ENCODE results near the gene ARID1A.

DNA sequence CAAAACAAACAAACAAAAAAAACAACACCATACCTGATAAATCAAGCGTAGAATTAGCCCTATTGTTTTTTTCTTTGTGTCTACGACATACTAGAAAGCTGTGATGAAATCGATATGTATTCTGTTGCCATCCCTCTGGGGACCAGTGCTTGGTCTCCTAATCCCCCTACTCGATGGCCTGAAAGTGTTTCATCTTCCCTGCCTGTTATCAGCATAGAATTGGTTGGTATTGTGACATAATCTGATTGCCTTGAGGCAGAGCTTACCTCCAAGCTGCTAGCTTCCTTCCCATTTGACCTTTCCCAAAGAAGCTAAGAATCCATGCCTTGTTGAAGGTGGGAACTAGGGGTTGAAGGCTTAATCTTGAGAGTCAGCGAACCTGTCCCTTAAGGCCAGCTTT is 51.2 kb downstream of the ARID1A start:
- TF ChIP-seq GATA2 (IDR thresholded peaks at IDR 0.05; ENCODE audit: low read depth, low read length) (no peak), GATA3 (IDR thresholded peaks at IDR 0.05; ENCODE audit: low read depth, low read length) (no peak)
